ENCODE data around the gene RASGEF1C. TPM values are rescaled to one million over a fixed set of nuclear protein-coding genes. Genes with fewer than 3 reads are reported as not detected.

Gene RASGEF1C
- total and polyA plus RNA-seq, 2 experiments from 2014 or later = 0.40 to 0.42 TPM

DNA sequence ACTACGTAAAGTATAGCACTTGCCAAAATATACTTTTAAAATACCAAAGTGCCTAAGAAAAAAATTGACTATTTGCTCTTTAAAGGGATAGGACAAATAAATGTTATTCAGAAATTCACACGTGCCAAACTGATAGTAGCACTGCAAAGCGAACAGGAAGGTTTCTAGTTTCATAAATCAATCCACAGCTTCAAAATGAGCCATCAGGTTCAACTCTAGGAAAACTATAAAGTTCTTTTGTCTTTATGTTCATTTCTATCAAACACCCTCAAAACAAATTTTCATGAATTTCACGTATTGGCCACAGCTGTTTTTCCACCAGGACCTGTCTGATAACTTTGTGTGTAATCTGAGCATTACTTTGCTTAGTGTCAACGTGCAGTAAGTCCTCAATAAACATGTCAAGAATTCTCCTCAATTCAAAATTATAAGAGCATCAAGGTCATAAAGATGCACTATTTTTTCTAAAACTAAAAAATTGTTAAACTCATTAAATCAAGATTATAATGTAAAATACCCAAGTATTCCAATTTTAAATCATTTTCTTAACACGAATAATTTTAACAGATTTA is 140.4 kb downstream of the RASGEF1C start:
- no peak overlapping the region for H3K27ac Mint-ChIP-seq
- H3K4me3 Mint-ChIP-seq = peak overlapping the region; percentile 54; the same call in 2 of the 3 replicates
- H4K20me1 ChIP-seq (replicated peaks; ENCODE audit: insufficient read depth) = peaks cover 35% of the 10 kb centered on the region

More for the DNA sequence above, 140.4 kb downstream of the RASGEF1C start:
- Histone ChIP-seq H3K9me2 (ENCODE audit: insufficient read depth) (no peaks in the 10 kb centered on the region), H3K27me3 (ENCODE audit: insufficient read depth) (peaks cover 26% of the 10 kb centered on the region), H2AFZ (no peak overlapping the region), H3K4me1 (ENCODE audit: insufficient read depth) (peaks cover 38% of the 10 kb centered on the region), H3K4me3 (peak overlapping the region; percentile 91), H3K79me2 (replicated peaks; ENCODE audit: insufficient read depth) (peaks cover 76% of the 10 kb centered on the region), H3F3A (replicated peaks; ENCODE audit: low read depth) (no peaks in the 10 kb centered on the region), H3K27ac (ENCODE audit: low read depth) (no peak overlapping the region), H3K36me3 (ENCODE audit: insufficient read depth) (no peaks in the 10 kb centered on the region), H3K4me2 (peak overlapping the region; percentile 85)
- Mint-ChIP-seq H3K36me3 (ENCODE audit: low read depth) (peaks cover 20% of the 10 kb centered on the region), H3K4me1 (peaks cover 34% of the 10 kb centered on the region), H3K9me3 (peaks cover 17% of the 10 kb centered on the region), H3K27me3 (ENCODE audit: insufficient read depth, low read depth, poor library complexity) (peaks cover 23% of the 10 kb centered on the region)
- ATAC-seq (no peak), DNase-seq (ENCODE audit: low spot score) (no peak)
- no peak for TF ChIP-seq STAT1 (IDR thresholded peaks at IDR 0.05; ENCODE audit: unreplicated experiment)
- TF ChIP-seq ETS1 (IDR thresholded peaks at IDR 0.05) = no peak
- no peak for TF ChIP-seq JUNB (IDR thresholded peaks at IDR 0.05; ENCODE audit: unreplicated experiment)
- TF ChIP-seq ZNF114 (CRISPR knock-in tag; IDR thresholded peaks at IDR 0.05) = no peak
- TF ChIP-seq CREB1 (CRISPR knock-in tag; IDR thresholded peaks at IDR 0.05; ENCODE audit: low read depth) = no peak
- no peak for TF ChIP-seq EZH2phosphoT487 (IDR thresholded peaks at IDR 0.05; ENCODE audit: unreplicated experiment)
- no peak for TF ChIP-seq CTCF (conservative IDR thresholded peaks at IDR 0.05; ENCODE audit: low read depth in 2 of 2)
- TF ChIP-seq EZH2 (IDR thresholded peaks at IDR 0.05; ENCODE audit: low read depth, unreplicated experiment) = no peak
- TF ChIP-seq ZNF331 (CRISPR knock-in tag; IDR thresholded peaks at IDR 0.05; ENCODE audit: low read depth) = no peak
- TF ChIP-seq, protein P1, sequence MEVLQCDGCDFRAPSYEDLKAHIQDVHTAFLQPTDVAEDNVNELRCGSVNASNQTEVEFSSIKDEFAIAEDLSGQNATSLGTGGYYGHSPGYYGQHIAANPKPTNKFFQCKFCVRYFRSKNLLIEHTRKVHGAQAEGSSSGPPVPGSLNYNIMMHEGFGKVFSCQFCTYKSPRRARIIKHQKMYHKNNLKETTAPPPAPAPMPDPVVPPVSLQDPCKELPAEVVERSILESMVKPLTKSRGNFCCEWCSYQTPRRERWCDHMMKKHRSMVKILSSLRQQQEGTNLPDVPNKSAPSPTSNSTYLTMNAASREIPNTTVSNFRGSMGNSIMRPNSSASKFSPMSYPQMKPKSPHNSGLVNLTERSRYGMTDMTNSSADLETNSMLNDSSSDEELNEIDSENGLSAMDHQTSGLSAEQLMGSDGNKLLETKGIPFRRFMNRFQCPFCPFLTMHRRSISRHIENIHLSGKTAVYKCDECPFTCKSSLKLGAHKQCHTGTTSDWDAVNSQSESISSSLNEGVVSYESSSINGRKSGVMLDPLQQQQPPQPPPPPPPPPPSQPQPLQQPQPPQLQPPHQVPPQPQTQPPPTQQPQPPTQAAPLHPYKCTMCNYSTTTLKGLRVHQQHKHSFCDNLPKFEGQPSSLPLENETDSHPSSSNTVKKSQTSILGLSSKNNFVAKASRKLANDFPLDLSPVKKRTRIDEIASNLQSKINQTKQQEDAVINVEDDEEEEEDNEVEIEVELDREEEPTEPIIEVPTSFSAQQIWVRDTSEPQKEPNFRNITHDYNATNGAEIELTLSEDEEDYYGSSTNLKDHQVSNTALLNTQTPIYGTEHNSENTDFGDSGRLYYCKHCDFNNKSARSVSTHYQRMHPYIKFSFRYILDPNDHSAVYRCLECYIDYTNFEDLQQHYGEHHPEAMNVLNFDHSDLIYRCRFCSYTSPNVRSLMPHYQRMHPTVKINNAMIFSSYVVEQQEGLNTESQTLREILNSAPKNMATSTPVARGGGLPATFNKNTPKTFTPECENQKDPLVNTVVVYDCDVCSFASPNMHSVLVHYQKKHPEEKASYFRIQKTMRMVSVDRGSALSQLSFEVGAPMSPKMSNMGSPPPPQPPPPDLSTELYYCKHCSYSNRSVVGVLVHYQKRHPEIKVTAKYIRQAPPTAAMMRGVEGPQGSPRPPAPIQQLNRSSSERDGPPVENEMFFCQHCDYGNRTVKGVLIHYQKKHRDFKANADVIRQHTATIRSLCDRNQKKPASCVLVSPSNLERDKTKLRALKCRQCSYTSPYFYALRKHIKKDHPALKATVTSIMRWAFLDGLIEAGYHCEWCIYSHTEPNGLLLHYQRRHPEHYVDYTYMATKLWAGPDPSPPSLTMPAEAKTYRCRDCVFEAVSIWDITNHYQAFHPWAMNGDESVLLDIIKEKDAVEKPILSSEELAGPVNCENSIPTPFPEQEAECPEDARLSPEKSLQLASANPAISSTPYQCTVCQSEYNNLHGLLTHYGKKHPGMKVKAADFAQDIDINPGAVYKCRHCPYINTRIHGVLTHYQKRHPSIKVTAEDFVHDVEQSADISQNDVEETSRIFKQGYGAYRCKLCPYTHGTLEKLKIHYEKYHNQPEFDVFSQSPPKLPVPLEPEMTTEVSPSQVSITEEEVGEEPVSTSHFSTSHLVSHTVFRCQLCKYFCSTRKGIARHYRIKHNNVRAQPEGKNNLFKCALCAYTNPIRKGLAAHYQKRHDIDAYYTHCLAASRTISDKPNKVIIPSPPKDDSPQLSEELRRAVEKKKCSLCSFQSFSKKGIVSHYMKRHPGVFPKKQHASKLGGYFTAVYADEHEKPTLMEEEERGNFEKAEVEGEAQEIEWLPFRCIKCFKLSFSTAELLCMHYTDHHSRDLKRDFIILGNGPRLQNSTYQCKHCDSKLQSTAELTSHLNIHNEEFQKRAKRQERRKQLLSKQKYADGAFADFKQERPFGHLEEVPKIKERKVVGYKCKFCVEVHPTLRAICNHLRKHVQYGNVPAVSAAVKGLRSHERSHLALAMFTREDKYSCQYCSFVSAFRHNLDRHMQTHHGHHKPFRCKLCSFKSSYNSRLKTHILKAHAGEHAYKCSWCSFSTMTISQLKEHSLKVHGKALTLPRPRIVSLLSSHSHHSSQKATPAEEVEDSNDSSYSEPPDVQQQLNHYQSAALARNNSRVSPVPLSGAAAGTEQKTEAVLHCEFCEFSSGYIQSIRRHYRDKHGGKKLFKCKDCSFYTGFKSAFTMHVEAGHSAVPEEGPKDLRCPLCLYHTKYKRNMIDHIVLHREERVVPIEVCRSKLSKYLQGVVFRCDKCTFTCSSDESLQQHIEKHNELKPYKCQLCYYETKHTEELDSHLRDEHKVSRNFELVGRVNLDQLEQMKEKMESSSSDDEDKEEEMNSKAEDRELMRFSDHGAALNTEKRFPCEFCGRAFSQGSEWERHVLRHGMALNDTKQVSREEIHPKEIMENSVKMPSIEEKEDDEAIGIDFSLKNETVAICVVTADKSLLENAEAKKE (CRISPR knock-in tag; IDR thresholded peaks at IDR 0.05) = no peak
- TF ChIP-seq NANOG (IDR thresholded peaks at IDR 0.05; ENCODE audit: borderline replicate concordance) = no peak
- no peak for TF ChIP-seq REST (IDR thresholded peaks at IDR 0.05; ENCODE audit: unreplicated experiment)
- TF ChIP-seq POLR2AphosphoS5 (IDR thresholded peaks at IDR 0.05; ENCODE audit: low read depth) = no peak

Data from GM23338 (cell line).